Parathyroid adenoma (tissue), 2 donors: ENCODE results near the gene BLOC1S2.

ENCODE experiments used
- H2AFZ ChIP-seq: fragments of 300-600 bp; sonication (generic); one replicate; pipeline ENCODE4 v1.7.0; 2017; ENCODE audit warnings: antibody characterized with exemption, mild to moderate bottlenecking
- H3K27ac ChIP-seq: fragments of 300-600 bp; sonication (generic); one replicate; pipeline ENCODE4 v1.7.0; 2017
- H3K27me3 ChIP-seq: fragments of 300-600 bp; sonication (generic); one replicate; pipeline ENCODE4 v1.7.0; 2017; ENCODE audit warnings: low read length; ENCODE audit not compliant: control insufficient read depth, insufficient read depth
- H3K36me3 ChIP-seq: fragments of 300-600 bp; sonication (generic); one replicate; pipeline ENCODE4 v1.7.0; 2017; ENCODE audit warnings: low read length; ENCODE audit not compliant: control insufficient read depth, insufficient read depth
- H3K4me1 ChIP-seq: fragments of 300-600 bp; sonication (generic); one replicate; pipeline ENCODE4 v1.7.0; 2017; ENCODE audit warnings: control low read depth
- H3K4me2 ChIP-seq: fragments of 300-600 bp; sonication (generic); one replicate; pipeline ENCODE4 v1.7.0; 2017; ENCODE audit warnings: low read length
- H3K4me3 ChIP-seq: fragments of 300-600 bp; sonication (generic); one replicate; pipeline ENCODE4 v1.7.0; 2017; ENCODE audit warnings: low read depth, low read length
- H3K79me2 ChIP-seq: fragments of 300-600 bp; sonication (generic); one replicate; pipeline ENCODE4 v1.7.0; 2017; ENCODE audit warnings: control low read depth
- H3K9ac ChIP-seq: fragments of 300-600 bp; sonication (generic); one replicate; pipeline ENCODE4 v1.7.0; 2017; ENCODE audit warnings: mild to moderate bottlenecking
- H3K9me3 ChIP-seq: fragments of 300-600 bp; sonication (generic); one replicate; pipeline ENCODE4 v1.7.0; 2017; ENCODE audit warnings: low read length; ENCODE audit not compliant: control insufficient read depth
- CTCF ChIP-seq: fragments of 300-600 bp; sonication (generic); IDR thresholded peaks from one replicate; pipeline ENCODE4 v1.7.0; 2017; ENCODE audit warnings: antibody characterized with exemption, mild to moderate bottlenecking
- donor health status: primary hyperparathyroidism.

The BLOC1S2 gene

DNA sequence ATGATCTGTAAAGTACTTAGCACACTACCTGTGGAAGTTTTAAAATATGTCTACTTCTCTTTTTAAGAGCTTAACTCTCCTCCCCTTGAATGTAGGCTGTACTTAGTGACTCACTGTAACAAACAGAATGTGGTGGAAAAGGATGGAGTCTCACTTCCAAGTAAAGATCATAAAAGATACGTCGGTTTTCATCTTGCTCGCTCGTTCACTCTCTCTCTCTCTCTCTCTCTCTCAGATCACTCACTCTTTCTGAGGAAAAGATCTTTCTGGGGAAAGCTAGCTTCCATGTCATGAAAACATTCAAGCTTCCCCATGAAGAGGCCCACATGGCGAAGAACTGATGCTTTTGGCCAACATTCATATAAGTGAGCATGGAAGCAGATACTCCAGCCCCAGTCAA lies 62.6 kb downstream of the BLOC1S2 start:
- no peak overlapping the region for H3K9ac ChIP-seq
- H3K27me3 ChIP-seq: no peaks in the 10 kb centered on the region
- H3K4me3 ChIP-seq: no peak overlapping the region
- H3K27ac ChIP-seq: no peak overlapping the region
- no peak overlapping the region for H3K4me2 ChIP-seq
- peaks cover 2% of the 10 kb centered on the region for H3K79me2 ChIP-seq
- H3K9me3 ChIP-seq: no peaks in the 10 kb centered on the region
- TF ChIP-seq CTCF: no peak
- H3K36me3 ChIP-seq: no peaks in the 10 kb centered on the region
- no peaks in the 10 kb centered on the region for H3K4me1 ChIP-seq
- H2AFZ ChIP-seq: no peak overlapping the region
